Esophagus squamous epithelium (tissue), 4 donors: ENCODE results near the gene SHC1.

ENCODE experiments used
- POLR2A ChIP-seq, 4 donors: fragments of 450-650 bp; IDR thresholded peaks; one replicate each; pipeline ENCODE4 v1.6.1; 2017; ENCODE audit warnings: antibody characterized with exemption in 4 of 4, mild to moderate bottlenecking in 4 of 4, moderate library complexity in 3 of 4
- TF ChIP-seq, protein P1 (sequence below), 6 experiments: fragments of 450-650 bp in 4 of 6; fragments of 200-600 bp in 2 of 6; sonication (generic) in 2 of 6; IDR thresholded peaks; one replicate each; pipeline ENCODE4 v1.5.1; 2016 to 2019; ENCODE audit warnings: antibody characterized with exemption in 6 of 6, mild to moderate bottlenecking in 4 of 6, moderate library complexity in 4 of 6

DNA sequence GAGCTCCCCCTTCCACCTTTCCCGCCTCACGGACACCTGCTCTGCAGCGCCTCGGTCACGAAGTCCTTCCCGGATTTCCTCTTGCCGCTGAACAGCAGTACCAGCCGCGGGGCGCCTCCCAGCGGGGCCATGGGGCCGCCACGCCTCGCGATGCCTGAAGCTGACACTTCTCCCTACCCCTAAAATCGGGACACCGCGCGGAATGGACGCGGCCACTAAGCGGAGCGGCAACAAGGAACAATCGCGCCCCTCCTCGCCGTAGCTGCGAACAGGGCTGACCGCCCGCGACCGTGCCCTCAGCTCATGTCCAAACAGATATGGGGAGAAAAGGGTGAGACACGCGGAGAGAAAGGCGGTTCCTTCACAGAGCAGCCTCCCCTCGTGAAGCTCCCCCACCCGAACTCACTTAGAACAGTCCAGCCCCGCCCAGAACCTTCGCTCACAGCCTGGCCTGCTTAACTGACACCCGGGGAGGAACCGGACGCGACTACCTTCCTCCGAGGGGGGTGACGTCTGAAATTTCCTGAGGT is 33.9 kb downstream of the SHC1 start, which contains the start of gene PMVK:
- TF ChIP-seq, protein P1, sequence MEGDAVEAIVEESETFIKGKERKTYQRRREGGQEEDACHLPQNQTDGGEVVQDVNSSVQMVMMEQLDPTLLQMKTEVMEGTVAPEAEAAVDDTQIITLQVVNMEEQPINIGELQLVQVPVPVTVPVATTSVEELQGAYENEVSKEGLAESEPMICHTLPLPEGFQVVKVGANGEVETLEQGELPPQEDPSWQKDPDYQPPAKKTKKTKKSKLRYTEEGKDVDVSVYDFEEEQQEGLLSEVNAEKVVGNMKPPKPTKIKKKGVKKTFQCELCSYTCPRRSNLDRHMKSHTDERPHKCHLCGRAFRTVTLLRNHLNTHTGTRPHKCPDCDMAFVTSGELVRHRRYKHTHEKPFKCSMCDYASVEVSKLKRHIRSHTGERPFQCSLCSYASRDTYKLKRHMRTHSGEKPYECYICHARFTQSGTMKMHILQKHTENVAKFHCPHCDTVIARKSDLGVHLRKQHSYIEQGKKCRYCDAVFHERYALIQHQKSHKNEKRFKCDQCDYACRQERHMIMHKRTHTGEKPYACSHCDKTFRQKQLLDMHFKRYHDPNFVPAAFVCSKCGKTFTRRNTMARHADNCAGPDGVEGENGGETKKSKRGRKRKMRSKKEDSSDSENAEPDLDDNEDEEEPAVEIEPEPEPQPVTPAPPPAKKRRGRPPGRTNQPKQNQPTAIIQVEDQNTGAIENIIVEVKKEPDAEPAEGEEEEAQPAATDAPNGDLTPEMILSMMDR (IDR thresholded peaks at IDR 0.05): peak in 4 of 6 experiments; percentile 14 to 43 (median 28)
- peak in 3 of 4 donors; percentile 18 to 69 (median 46) for TF ChIP-seq POLR2A (IDR thresholded peaks at IDR 0.05)
